ENCODE measurements around the gene CCDC183. TPM values are rescaled to one million over a fixed set of nuclear protein-coding genes. Genes with fewer than 3 reads are reported as not detected.

CCDC183 gene
- total and polyA plus RNA-seq, 3 donors from 2014 or later = 37.8 to 59.8 (median 41.1) TPM

DNA sequence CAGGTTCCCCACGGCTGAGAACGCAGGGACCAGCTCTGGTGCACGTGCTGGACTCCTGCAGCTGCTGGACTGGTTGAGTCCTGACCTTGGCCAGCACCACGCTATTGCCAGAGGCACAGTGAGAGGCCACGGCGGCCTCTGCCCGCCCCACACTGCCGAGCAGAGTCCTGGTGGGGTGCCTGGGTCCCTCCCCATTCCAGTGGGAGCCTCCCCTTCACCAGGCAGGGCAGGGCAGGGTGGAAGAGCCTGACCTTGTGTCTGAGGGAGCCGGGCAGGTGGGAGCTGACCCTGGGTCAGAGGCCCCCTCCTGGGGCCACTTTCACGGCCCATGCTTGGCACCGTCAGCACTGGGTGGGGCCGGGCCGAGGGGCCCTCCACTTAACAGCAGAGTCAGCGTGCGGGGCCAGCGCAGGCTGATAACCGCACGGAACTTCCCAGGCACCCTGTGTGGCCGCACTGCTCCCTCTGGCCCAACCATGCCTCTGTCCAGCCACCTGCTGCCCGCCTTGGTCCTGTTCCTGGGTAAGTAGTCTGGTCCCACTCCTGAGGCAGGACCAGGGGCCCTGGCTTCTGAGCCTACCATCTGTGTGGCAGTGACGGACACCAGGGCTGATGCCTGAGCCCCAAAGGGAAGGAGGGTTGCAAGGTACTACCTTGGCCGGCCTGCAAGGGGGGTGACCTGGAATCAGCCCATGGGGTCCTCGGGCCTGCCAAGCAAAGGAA, 56.0 kb downstream of the CCDC183 start, which contains the start of gene MAMDC4:
TSS of gene MAMDC4 (plus strand) at position 406 of the 723 bp plus-strand sequence. CDS start at position 477, 71 bp downstream.
- H3K27ac ChIP-seq = peak within 1 kb of the TSS; percentile 50 to 89
- TF ChIP-seq, protein P1, sequence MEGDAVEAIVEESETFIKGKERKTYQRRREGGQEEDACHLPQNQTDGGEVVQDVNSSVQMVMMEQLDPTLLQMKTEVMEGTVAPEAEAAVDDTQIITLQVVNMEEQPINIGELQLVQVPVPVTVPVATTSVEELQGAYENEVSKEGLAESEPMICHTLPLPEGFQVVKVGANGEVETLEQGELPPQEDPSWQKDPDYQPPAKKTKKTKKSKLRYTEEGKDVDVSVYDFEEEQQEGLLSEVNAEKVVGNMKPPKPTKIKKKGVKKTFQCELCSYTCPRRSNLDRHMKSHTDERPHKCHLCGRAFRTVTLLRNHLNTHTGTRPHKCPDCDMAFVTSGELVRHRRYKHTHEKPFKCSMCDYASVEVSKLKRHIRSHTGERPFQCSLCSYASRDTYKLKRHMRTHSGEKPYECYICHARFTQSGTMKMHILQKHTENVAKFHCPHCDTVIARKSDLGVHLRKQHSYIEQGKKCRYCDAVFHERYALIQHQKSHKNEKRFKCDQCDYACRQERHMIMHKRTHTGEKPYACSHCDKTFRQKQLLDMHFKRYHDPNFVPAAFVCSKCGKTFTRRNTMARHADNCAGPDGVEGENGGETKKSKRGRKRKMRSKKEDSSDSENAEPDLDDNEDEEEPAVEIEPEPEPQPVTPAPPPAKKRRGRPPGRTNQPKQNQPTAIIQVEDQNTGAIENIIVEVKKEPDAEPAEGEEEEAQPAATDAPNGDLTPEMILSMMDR (IDR thresholded peaks at IDR 0.05) = no peak
- TF ChIP-seq POLR2A (IDR thresholded peaks at IDR 0.05) = no peak
- H3K4me3 ChIP-seq = no peak within 1 kb of the TSS
- peak; percentile 91 for DNase-seq
- H3K9me3 ChIP-seq = no peaks in the 10 kb centered on the region
- no peaks in the 10 kb centered on the region for H3K27me3 ChIP-seq
- H3K36me3 ChIP-seq (ENCODE audit: low read depth, missing control alignments) = no peaks in the 10 kb centered on the region
- WGBS, 2 donors = 46% methylated on average over 23 of the region's 23 CpGs; no CpG with 5 or more reads in 1 of the 2 donors
- peaks cover 32% of the 10 kb centered on the region for H3K4me1 ChIP-seq
- intact Hi-C loops (cut with DNase I; ENCODE audit: low total_unique reads) = no loop called here

DNA sequence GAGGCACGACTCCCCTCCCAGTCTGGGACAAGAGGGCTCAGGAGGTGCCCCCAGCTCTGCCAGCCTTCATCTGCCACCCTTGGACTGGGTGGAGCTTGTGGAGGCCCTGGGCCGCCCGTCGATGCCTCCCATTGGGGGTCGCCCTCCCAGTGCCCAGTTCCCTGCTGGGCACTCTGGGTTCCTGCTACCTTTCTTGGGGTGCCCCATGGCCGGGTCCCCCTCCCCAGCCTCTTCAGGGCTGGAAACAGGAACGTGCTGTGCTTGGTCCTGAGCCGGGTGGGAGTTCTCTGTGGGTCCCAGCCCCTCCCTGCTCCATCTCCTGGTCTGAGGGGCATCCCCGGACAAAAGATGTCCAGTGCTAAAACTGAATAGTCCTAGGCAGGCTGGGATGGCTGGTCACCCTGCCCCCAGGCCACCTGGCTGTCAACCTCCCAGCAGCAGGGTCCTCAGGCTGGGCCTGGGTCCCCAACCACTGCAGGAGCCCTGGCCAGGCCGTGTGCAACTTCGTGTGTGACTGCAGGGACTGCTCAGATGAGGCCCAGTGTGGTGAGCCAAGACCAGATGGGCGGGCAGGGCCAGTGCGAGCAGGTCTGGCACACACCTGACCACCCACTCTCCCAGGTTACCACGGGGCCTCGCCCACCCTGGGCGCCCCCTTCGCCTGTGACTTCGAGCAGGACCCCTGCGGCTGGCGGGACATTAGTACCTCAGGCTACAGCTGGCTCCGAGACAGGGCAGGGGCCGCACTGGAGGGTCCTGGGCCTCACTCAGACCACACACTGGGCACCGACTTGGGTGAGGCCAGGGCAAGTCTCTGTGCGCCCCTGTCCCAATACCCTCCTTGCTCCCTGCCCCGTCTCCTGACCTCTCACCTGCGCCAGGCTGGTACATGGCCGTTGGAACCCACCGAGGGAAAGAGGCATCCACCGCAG, 56.8 kb downstream of the CCDC183 start:
- Histone ChIP-seq H3K4me3 (no peak overlapping the region), H3K36me3 (ENCODE audit: low read depth, missing control alignments) (no peaks in the 10 kb centered on the region), H3K27ac (peak overlapping the region; percentile 24 to 50), H3K27me3 (no peaks in the 10 kb centered on the region), H3K9me3 (no peaks in the 10 kb centered on the region), H3K4me1 (peaks cover 31% of the 10 kb centered on the region)
- WGBS, 2 donors = 85 to 91% methylated on average over 7 to 25 of the region's 29 CpGs
- intact Hi-C loops (cut with DNase I; ENCODE audit: low total_unique reads) = no loop called here
- DNase-seq = no peak
- TF ChIP-seq, protein P1 (IDR thresholded peaks at IDR 0.05) = no peak
- no peak for TF ChIP-seq POLR2A (IDR thresholded peaks at IDR 0.05)

DNA sequence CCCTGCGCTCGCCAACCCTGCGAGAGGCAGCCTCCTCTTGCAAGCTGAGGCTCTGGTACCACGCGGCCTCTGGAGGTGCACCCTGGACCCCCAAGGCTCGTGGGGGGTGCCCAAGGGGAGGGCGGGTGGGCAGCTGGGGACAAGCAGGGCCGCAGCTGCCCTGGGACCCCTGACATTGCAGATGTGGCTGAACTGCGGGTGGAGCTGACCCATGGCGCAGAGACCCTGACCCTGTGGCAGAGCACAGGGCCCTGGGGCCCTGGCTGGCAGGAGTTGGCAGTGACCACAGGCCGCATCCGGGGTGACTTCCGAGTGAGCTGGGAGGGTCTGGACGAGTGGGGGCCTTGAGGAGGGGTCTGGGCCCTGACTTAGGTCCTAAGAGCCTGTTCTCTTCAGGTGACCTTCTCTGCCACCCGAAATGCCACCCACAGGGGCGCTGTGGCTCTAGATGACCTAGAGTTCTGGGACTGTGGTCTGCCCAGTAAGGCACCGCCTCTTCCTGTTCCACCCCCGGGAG, 57.5 kb downstream of the CCDC183 start:
- TF ChIP-seq POLR2A (IDR thresholded peaks at IDR 0.05) = no peak
- TF ChIP-seq, protein P1 (IDR thresholded peaks at IDR 0.05) = no peak
- Histone ChIP-seq H3K27me3 (no peaks in the 10 kb centered on the region), H3K4me1 (peaks cover 31% of the 10 kb centered on the region), H3K4me3 (no peak overlapping the region), H3K9me3 (no peaks in the 10 kb centered on the region), H3K27ac (no peak overlapping the region), H3K36me3 (ENCODE audit: low read depth, missing control alignments) (no peaks in the 10 kb centered on the region)
- 81 to 95% methylated on average over 11 to 12 of the region's 18 CpGs for WGBS, 2 donors
- intact Hi-C loops (cut with DNase I; ENCODE audit: low total_unique reads) = no loop called here
- no peak for DNase-seq

DNA sequence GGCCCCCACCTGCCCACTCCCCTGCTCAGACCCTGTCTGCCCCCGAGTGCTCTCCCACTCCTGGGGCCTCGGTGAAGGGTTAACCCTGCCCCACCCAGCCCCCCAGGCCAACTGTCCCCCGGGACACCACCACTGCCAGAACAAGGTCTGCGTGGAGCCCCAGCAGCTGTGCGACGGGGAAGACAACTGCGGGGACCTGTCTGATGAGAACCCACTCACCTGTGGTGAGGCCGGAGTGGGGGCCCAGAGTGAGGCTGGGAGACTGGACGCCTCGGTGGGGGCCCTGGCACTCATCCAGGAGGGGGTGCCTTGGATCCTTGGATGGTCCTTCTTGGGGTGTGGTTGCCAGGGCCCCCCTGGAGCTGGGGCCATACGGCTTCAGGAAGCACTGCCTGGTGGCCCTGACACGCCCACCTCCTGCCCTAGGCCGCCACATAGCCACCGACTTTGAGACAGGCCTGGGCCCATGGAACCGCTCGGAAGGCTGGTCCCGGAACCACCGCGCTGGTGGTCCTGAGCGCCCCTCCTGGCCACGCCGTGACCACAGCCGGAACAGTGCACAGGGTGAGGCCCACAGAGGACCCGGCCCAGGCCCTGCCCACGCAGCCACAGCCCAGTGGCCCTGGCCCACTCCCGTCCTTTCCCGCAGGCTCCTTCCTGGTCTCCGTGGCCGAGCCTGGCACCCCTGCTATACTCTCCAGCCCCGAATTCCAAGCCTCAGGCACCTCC, 58.1 kb downstream of the CCDC183 start:
- Histone ChIP-seq H3K4me1 (peaks cover 35% of the 10 kb centered on the region), H3K36me3 (ENCODE audit: low read depth, missing control alignments) (no peaks in the 10 kb centered on the region), H3K4me3 (no peak overlapping the region), H3K27me3 (no peaks in the 10 kb centered on the region), H3K9me3 (no peaks in the 10 kb centered on the region), H3K27ac (no peak overlapping the region)
- intact Hi-C loops (cut with DNase I; ENCODE audit: low total_unique reads) = no loop called here
- no peak for DNase-seq
- TF ChIP-seq, protein P1 (IDR thresholded peaks at IDR 0.05) = no peak
- TF ChIP-seq POLR2A (IDR thresholded peaks at IDR 0.05) = no peak
- WGBS, 2 donors = 76 to 80% methylated on average over 1 to 30 of the region's 30 CpGs
